H1 (cell line): ENCODE results near the gene AP1M1. TPM values are rescaled to one million over a fixed set of nuclear protein-coding genes. Genes with fewer than 3 reads are reported as not detected.

ENCODE experiments used
- polyA plus RNA-seq, 7 experiments: library from polyadenylated mRNA; depleted of rRNA in 3 of 7; stranded (reverse) in 5 of 7; unstranded in 2 of 7; fragments of >200 nt in 5 of 7; fragments of 200-250 nt in 2 of 7; gene quantifications; 1 replicate in 5 of 7; 2 replicates in 1 of 7; 4 replicates in 1 of 7; pipeline versions ENCODE4 v1.2.1 to v1.2.3, GENCODE V29; 2011 to 2013; ENCODE audit warnings: missing spikeins in 2 of 7, mixed read lengths in 2 of 7
- small RNA-seq: library from polyadenylated mRNA; stranded (forward); fragments of <200 nt; extraction: miRNeasy Mini kit (QIAGEN cat#:217004); gene quantifications from one replicate; pipeline ENCODE3, GENCODE V24; 2013; ENCODE audit not compliant: insufficient read depth
- total RNA-seq: library from RNA; stranded (reverse); fragmentation: NEBNext Ultra II Directional; extraction: Animal tissue kit (Norgen Biotek cat#: 25700); gene quantifications from 2 replicates; pipeline ENCODE4 v1.2.1, GENCODE V29; 2021

Gene AP1M1
- total and polyA plus RNA-seq, 2 of the 8 experiments (the other 6 are each of a cell fraction or from before 2014, with no cell fraction given): 30.9 to 37.5 TPM

Small RNA genes within 50 kb of the gene (small RNA-seq; reads per million reads assigned to genes)
- gene RF00017: not detected

Other genes with a start within 250 kb of the AP1M1 start
- not detected in 2 replicates for gene OR10H4, start 248.9 kb upstream of the AP1M1 start, total RNA-seq
- not detected in 2 replicates for gene OR10H4, start 248.9 kb upstream of the AP1M1 start, polyA plus RNA-seq (2011; rRNA removed)
- gene TPM4, start 121.4 kb upstream of the AP1M1 start, total RNA-seq: 348 and 359 TPM in 2 replicates
- 119 and 160 TPM in 2 replicates for gene TPM4, start 121.4 kb upstream of the AP1M1 start, polyA plus RNA-seq (2011; rRNA removed)
- gene RAB8A, start 86.0 kb upstream of the AP1M1 start, total RNA-seq: 90.1 and 97.0 TPM in 2 replicates
- gene RAB8A, start 86.0 kb upstream of the AP1M1 start, polyA plus RNA-seq (2011; rRNA removed): 52.4 and 65.8 TPM in 2 replicates
- 0.67 and 0.75 TPM in 2 replicates for gene HSH2D, start 54.2 kb upstream of the AP1M1 start, total RNA-seq
- 1.6 and 2.2 TPM in 2 replicates for gene HSH2D, start 54.2 kb upstream of the AP1M1 start, polyA plus RNA-seq (2011; rRNA removed)
- not detected in 2 replicates for gene CIB3, start 24.4 kb upstream of the AP1M1 start, total RNA-seq
- not detected in 2 replicates for gene CIB3, start 24.4 kb upstream of the AP1M1 start, polyA plus RNA-seq (2011; rRNA removed)
- gene FAM32A, start 12.5 kb upstream of the AP1M1 start, total RNA-seq: 75.6 and 78.9 TPM in 2 replicates
- gene FAM32A, start 12.5 kb upstream of the AP1M1 start, polyA plus RNA-seq (2011; rRNA removed): 99.0 and 105 TPM in 2 replicates
- 0.19 and 0.52 TPM in 2 replicates for gene KLF2, start 126.9 kb downstream of the AP1M1 start, total RNA-seq
- gene KLF2, start 126.9 kb downstream of the AP1M1 start, polyA plus RNA-seq (2011; rRNA removed): 0.11 and 0.33 TPM in 2 replicates